Panc1 (cell line): ENCODE data around the gene FARS2. TPM values are rescaled to one million over a fixed set of nuclear protein-coding genes. Genes with fewer than 3 reads are reported as not detected.

Source experiments
- ATAC-seq: fragments of 200-7000 bp; cut with Tn5 transposase; 2 replicates; pipeline ENCODE4 v1.9.1; 2020; ENCODE audit warnings: mild to moderate bottlenecking, moderate library complexity
- BruUV-seq: library from RNA; stranded (reverse); fragments of 400-500 nt; replicated peaks from 2 replicates; lab custom pipeline; 2021; lab: Mats Ljungman, UMichigan
- CTCF ChIA-PET: fragments of 300-600 bp; sonication (Branson Sonifier 250); formaldehyde crosslinking; loops from one replicate; lab custom pipeline; 2022; ENCODE audit warnings: antibody characterized with exemption; lab: Charles Lee
- POLR2A ChIA-PET: fragments of 300-600 bp; sonication (Branson Sonifier 250); formaldehyde crosslinking; loops from one replicate; lab custom pipeline; 2022; ENCODE audit warnings: antibody characterized with exemption; lab: Charles Lee
- DNase-seq: peaks from one replicate; pipeline ENCODE4 v3.0.0-alpha.2; 2010; ENCODE audit warnings: low read depth, low spot score
- H3K27ac ChIP-seq: 2 replicates; pipeline ENCODE4 v1.5.1; 2011; ENCODE audit warnings: mild to moderate bottlenecking, low read length, inconsistent platforms
- H3K27me3 ChIP-seq: fragments of 200-500 bp; sonication (Bioruptor generic); 2 replicates; pipeline ENCODE4 v1.6.0; 2014; ENCODE audit warnings: low read length, inconsistent platforms; ENCODE audit not compliant: control insufficient read depth, insufficient read depth
- H3K36me3 ChIP-seq: fragments of 200-500 bp; sonication (Bioruptor generic); 2 replicates; pipeline ENCODE4 v1.5.1; 2014; ENCODE audit warnings: inconsistent platforms, mild to moderate bottlenecking, low read length, moderate library complexity; ENCODE audit not compliant: control insufficient read depth, insufficient read depth
- H3K4me1 ChIP-seq: 2 replicates; pipeline ENCODE4 v1.5.1; 2011; ENCODE audit warnings: inconsistent platforms, mild to moderate bottlenecking, low read length, moderate library complexity; ENCODE audit not compliant: control insufficient read depth, insufficient read depth
- H3K4me3 ChIP-seq, 2 experiments: 2 replicates each; pipeline ENCODE4 v1.5.1; 2011 to 2012; ENCODE audit warnings: low read depth in 2 of 2, low read length in 2 of 2, mild to moderate bottlenecking in 2 of 2, inconsistent platforms in 1 of 2, moderate library complexity in 1 of 2
- H3K9me3 ChIP-seq: fragments of 200-500 bp; sonication (Bioruptor generic); 2 replicates; pipeline ENCODE4 v1.5.1; 2014; ENCODE audit warnings: low read depth, mild to moderate bottlenecking, inconsistent platforms, low read length, moderate library complexity; ENCODE audit not compliant: control insufficient read depth, insufficient read depth
- CTCF ChIP-seq: fragments of 450-650 bp; IDR thresholded peaks from 2 replicates; pipeline ENCODE4 v1.5.1; 2017; ENCODE audit warnings: mild to moderate bottlenecking
- POLR2AphosphoS5 ChIP-seq: IDR thresholded peaks from 2 replicates; pipeline ENCODE4 v1.6.1; 2012; ENCODE audit warnings: mild to moderate bottlenecking, low read depth, low read length, moderate library complexity
- REST ChIP-seq, 2 experiments: IDR thresholded peaks; 2 replicates each; pipeline ENCODE4 v1.6.1; 2011 to 2012; ENCODE audit warnings: low read depth in 2 of 2, control low read depth in 1 of 2, low read length in 1 of 2, mild to moderate bottlenecking in 1 of 2, moderate library complexity in 1 of 2; ENCODE audit not compliant: insufficient read depth in 1 of 2
- SIN3A ChIP-seq: IDR thresholded peaks from 2 replicates; pipeline ENCODE4 v1.6.1; 2012; ENCODE audit warnings: low read depth, mild to moderate bottlenecking, low read length, moderate library complexity, borderline replicate concordance; ENCODE audit not compliant: insufficient read depth
- TCF7L2 ChIP-seq: IDR thresholded peaks from 2 replicates; pipeline ENCODE4 v1.6.1; 2011; ENCODE audit warnings: mild to moderate bottlenecking, low read depth, low read length, inconsistent platforms
- in situ Hi-C: cut with HindIII; loops from 2 replicates; pipeline ENCODE4 v1.10.0; 2016; ENCODE audit warnings: low sequenced_read_pairs, low pct_unique_long_range_greater_than_20kb
- intact Hi-C: fragments of 100-400 bp; cut with micrococcal nuclease; formaldehyde crosslinking; loops from one replicate; pipeline ENCODE4 v1.10.0; 2022; ENCODE audit not compliant: unreplicated experiment
- total RNA-seq: library from RNA; stranded (reverse); gene quantifications from one replicate; pipeline ENCODE4 v1.2.1, GENCODE V29; 2021; ENCODE audit not compliant: unreplicated experiment

The FARS2 gene
- total RNA-seq, 1 experiment from 2014 or later = 12.8 TPM

GRCh38 chr6:5632348-5632935, 371.1 kb downstream of the FARS2 start:
- no peaks in the 10 kb centered on the region for H3K9me3 ChIP-seq
- no peaks in the 10 kb centered on the region for H3K27me3 ChIP-seq
- CTCF ChIA-PET = no interaction called here
- intact Hi-C loops (no loop called here), in situ Hi-C loops (no loop called here)
- ATAC-seq (no peak), DNase-seq (no peak)
- TF ChIP-seq TCF7L2 (no peak), SIN3A (no peak), REST (IDR thresholded peaks at IDR 0.05; ENCODE audit: insufficient read depth in 1 of 2, low read depth in 2 of 2, low read length in 1 of 2) (no peak)
- no peaks in the 10 kb centered on the region for H3K36me3 ChIP-seq
- H3K27ac ChIP-seq = no peak overlapping the region
- no TSS peak for BruUV-seq
- no peak overlapping the region for H3K4me3 ChIP-seq
- H3K4me1 ChIP-seq = no peaks in the 10 kb centered on the region
- POLR2A ChIA-PET = no interaction called here

- ATAC-seq (no peak), DNase-seq (no peak)
- no peaks in the 10 kb centered on the region for H3K36me3 ChIP-seq
- no TSS peak for BruUV-seq
- TF ChIP-seq SIN3A (no peak), CTCF (no peak), POLR2AphosphoS5 (no peak), TCF7L2 (no peak), REST (IDR thresholded peaks at IDR 0.05; ENCODE audit: insufficient read depth in 1 of 2, low read depth in 2 of 2, low read length in 1 of 2) (no peak)
- intact Hi-C loops = no loop called here
- ChIA-PET CTCF (no interaction called here), POLR2A (no interaction called here)
- H3K4me3 ChIP-seq = no peak overlapping the region
- no peaks in the 10 kb centered on the region for H3K9me3 ChIP-seq
- H3K4me1 ChIP-seq = no peaks in the 10 kb centered on the region
- H3K27ac ChIP-seq = no peak overlapping the region
- in situ Hi-C loops = no loop called here
- no peaks in the 10 kb centered on the region for H3K27me3 ChIP-seq
Measured at GRCh38 chr6:5634525-5634924, 373.2 kb downstream of the FARS2 start.
